ENCODE results near the gene COMMD3.
A peak's percentile ranks its signal among the peaks of the same experiment; 100 is the strongest.

The COMMD3 gene

GRCh38 chr10:22333975-22334282, 17.7 kb downstream of the COMMD3 start:
- no peaks in the 10 kb centered on the region for H3K9me3 ChIP-seq (ENCODE audit: insufficient read depth, low read depth, low read length)
- peaks cover 35% of the 10 kb centered on the region for H3K4me1 ChIP-seq (ENCODE audit: insufficient read depth, low read length, poor library complexity, severe bottlenecking)
- H3K9me2 ChIP-seq (replicated peaks; ENCODE audit: low read depth, low read length) = no peaks in the 10 kb centered on the region
- H3F3A ChIP-seq (ENCODE audit: low read depth) = peaks cover 8% of the 10 kb centered on the region; the same call in 1 of the 2 replicates
- peak overlapping the region; percentile 62 for H3K4me2 ChIP-seq (ENCODE audit: low read depth, low read length, poor library complexity, severe bottlenecking)
- no peak overlapping the region for H2AFZ ChIP-seq (ENCODE audit: low read length)
- no peaks in the 10 kb centered on the region for H4K20me1 ChIP-seq (ENCODE audit: insufficient read depth, low read length, poor library complexity, severe bottlenecking)
- H3K36me3 ChIP-seq (ENCODE audit: insufficient read depth, low read length) = peaks cover 11% of the 10 kb centered on the region
- no peaks in the 10 kb centered on the region for H3K27me3 ChIP-seq (ENCODE audit: insufficient read depth, low read length, poor library complexity, severe bottlenecking)
- peak overlapping the region; percentile 47 for H3K4me3 ChIP-seq (ENCODE audit: low read length, poor library complexity, severe bottlenecking)
- TF ChIP-seq EZH2phosphoT487 (IDR thresholded peaks at IDR 0.05; ENCODE audit: borderline replicate concordance) (no peak), CTCF (conservative IDR thresholded peaks at IDR 0.05; ENCODE audit: low read length) (no peak)
- H3K79me2 ChIP-seq (ENCODE audit: insufficient read depth, low read length) = peaks cover 70% of the 10 kb centered on the region
- peak overlapping the region; percentile 30 for H3K9ac ChIP-seq (ENCODE audit: low read depth, low read length, poor library complexity, severe bottlenecking)

- peaks cover 69% of the 10 kb centered on the region for H3K79me2 ChIP-seq (ENCODE audit: insufficient read depth, low read length)
- no peak overlapping the region for H3K4me2 ChIP-seq (ENCODE audit: low read depth, low read length, poor library complexity, severe bottlenecking)
- H3K9me3 ChIP-seq (ENCODE audit: insufficient read depth, low read depth, low read length) = no peaks in the 10 kb centered on the region
- H3K36me3 ChIP-seq (ENCODE audit: insufficient read depth, low read length) = peaks cover 4% of the 10 kb centered on the region; the same call in 1 of the 2 replicates
- H3F3A ChIP-seq (ENCODE audit: low read depth) = peaks cover 8% of the 10 kb centered on the region; the same call in 1 of the 2 replicates
- no peaks in the 10 kb centered on the region for H4K20me1 ChIP-seq (ENCODE audit: insufficient read depth, low read length, poor library complexity, severe bottlenecking)
- H3K4me1 ChIP-seq (ENCODE audit: insufficient read depth, low read length, poor library complexity, severe bottlenecking) = peaks cover 36% of the 10 kb centered on the region
- no peaks in the 10 kb centered on the region for H3K27me3 ChIP-seq (ENCODE audit: insufficient read depth, low read length, poor library complexity, severe bottlenecking)
- no peak overlapping the region for H3K9ac ChIP-seq (ENCODE audit: low read depth, low read length, poor library complexity, severe bottlenecking)
- TF ChIP-seq EZH2phosphoT487 (IDR thresholded peaks at IDR 0.05; ENCODE audit: borderline replicate concordance) (no peak), CTCF (conservative IDR thresholded peaks at IDR 0.05; ENCODE audit: low read length) (no peak)
- no peak overlapping the region for H2AFZ ChIP-seq (ENCODE audit: low read length)
- H3K9me2 ChIP-seq (replicated peaks; ENCODE audit: low read depth, low read length) = no peaks in the 10 kb centered on the region
- H3K4me3 ChIP-seq (ENCODE audit: low read length, poor library complexity, severe bottlenecking) = no peak overlapping the region
Observed at GRCh38 chr10:22334414-22335172, 18.4 kb downstream of the COMMD3 start.

- H2AFZ ChIP-seq (ENCODE audit: low read length) = no peak overlapping the region
- H3K4me2 ChIP-seq (ENCODE audit: low read depth, low read length, poor library complexity, severe bottlenecking) = peak overlapping the region; percentile 75
- H4K20me1 ChIP-seq (ENCODE audit: insufficient read depth, low read length, poor library complexity, severe bottlenecking) = no peaks in the 10 kb centered on the region
- no peaks in the 10 kb centered on the region for H3K27me3 ChIP-seq (ENCODE audit: insufficient read depth, low read length, poor library complexity, severe bottlenecking)
- peaks cover 38% of the 10 kb centered on the region for H3K4me1 ChIP-seq (ENCODE audit: insufficient read depth, low read length, poor library complexity, severe bottlenecking)
- H3K9me2 ChIP-seq (replicated peaks; ENCODE audit: low read depth, low read length) = no peaks in the 10 kb centered on the region
- no peaks in the 10 kb centered on the region for H3K9me3 ChIP-seq (ENCODE audit: insufficient read depth, low read depth, low read length)
- peaks cover 62% of the 10 kb centered on the region for H3K79me2 ChIP-seq (ENCODE audit: insufficient read depth, low read length)
- no peaks in the 10 kb centered on the region for H3K36me3 ChIP-seq (ENCODE audit: insufficient read depth, low read length)
- H3K9ac ChIP-seq (ENCODE audit: low read depth, low read length, poor library complexity, severe bottlenecking) = no peak overlapping the region
- peaks cover 8% of the 10 kb centered on the region; the same call in 1 of the 2 replicates for H3F3A ChIP-seq (ENCODE audit: low read depth)
- TF ChIP-seq CTCF (conservative IDR thresholded peaks at IDR 0.05; ENCODE audit: low read length) = no peak
- no peak for TF ChIP-seq EZH2phosphoT487 (IDR thresholded peaks at IDR 0.05; ENCODE audit: borderline replicate concordance)
- no peak overlapping the region for H3K4me3 ChIP-seq (ENCODE audit: low read length, poor library complexity, severe bottlenecking)
Observed at GRCh38 chr10:22335173-22335933, 19.2 kb downstream of the COMMD3 start.

All from Loucy (cell line).